H9 (cell line): Measurements from ENCODE around the gene MAML3. TPM values are rescaled to one million over a fixed set of nuclear protein-coding genes. Genes with fewer than 3 reads are reported as not detected.

Experiments
- DNase-seq: peaks from one replicate; pipeline ENCODE4 v3.0.0-alpha.2; 2017
- H2AFZ ChIP-seq: one replicate; pipeline ENCODE4 v1.6.1; 2013; ENCODE audit warnings: mild to moderate bottlenecking, low read length, control low read depth, moderate library complexity
- H2AK5ac ChIP-seq: 2 replicates; pipeline ENCODE4 v1.6.1; 2013; ENCODE audit warnings: low read length, control low read depth, mixed read lengths; ENCODE audit not compliant: insufficient read length
- H2BK120ac ChIP-seq: one replicate; pipeline ENCODE4 v1.6.1; 2013; ENCODE audit warnings: low read depth, mild to moderate bottlenecking, low read length, control low read depth, inconsistent platforms; ENCODE audit not compliant: poor library complexity, severe bottlenecking
- H2BK12ac ChIP-seq: 2 replicates; pipeline ENCODE4 v1.6.1; 2013; ENCODE audit warnings: low read length, control low read depth, mixed read lengths, low read depth; ENCODE audit not compliant: insufficient read length
- H2BK15ac ChIP-seq: 2 replicates; pipeline ENCODE4 v1.6.1; 2013; ENCODE audit warnings: low read depth, low read length, control low read depth
- H2BK20ac ChIP-seq: one replicate; pipeline ENCODE4 v1.6.1; 2013; ENCODE audit warnings: low read depth, mild to moderate bottlenecking, low read length, control low read depth, inconsistent platforms; ENCODE audit not compliant: poor library complexity, severe bottlenecking
- H2BK5ac ChIP-seq: 2 replicates; pipeline ENCODE4 v1.6.1; 2013; ENCODE audit warnings: low read length, control low read depth, mixed read lengths; ENCODE audit not compliant: insufficient read length
- H3K14ac ChIP-seq: 2 replicates; pipeline ENCODE4 v1.6.1; 2013; ENCODE audit warnings: low read length, control low read depth; ENCODE audit not compliant: insufficient read depth
- H3K18ac ChIP-seq: 2 replicates; pipeline ENCODE4 v1.6.1; 2013; ENCODE audit warnings: low read depth, mild to moderate bottlenecking, mixed read lengths, low read length, control low read depth; ENCODE audit not compliant: insufficient read length
- H3K23ac ChIP-seq: 2 replicates; pipeline ENCODE4 v1.6.1; 2013; ENCODE audit warnings: low read length, control low read depth, mixed read lengths, low read depth; ENCODE audit not compliant: insufficient read length
- H3K23me2 ChIP-seq: 2 replicates; pipeline ENCODE4 v1.6.1; 2013; ENCODE audit warnings: low read depth, mild to moderate bottlenecking, mixed read lengths, low read length, control low read depth; ENCODE audit not compliant: insufficient read length, poor library complexity, severe bottlenecking
- H3K27ac ChIP-seq: 2 replicates; pipeline ENCODE4 v1.5.1; 2013; ENCODE audit warnings: low read length, control low read depth, mixed read lengths, low read depth; ENCODE audit not compliant: insufficient read length
- H3K27me3 ChIP-seq: 2 replicates; pipeline ENCODE4 v1.6.1; 2013; ENCODE audit warnings: low read length, control low read depth, inconsistent platforms; ENCODE audit not compliant: insufficient read depth
- H3K4ac ChIP-seq: 2 replicates; pipeline ENCODE4 v1.6.1; 2013; ENCODE audit warnings: low read depth, mild to moderate bottlenecking, control low read depth, inconsistent platforms, low read length, moderate library complexity
- H3K4me1 ChIP-seq: 2 replicates; pipeline ENCODE4 v1.6.1; 2013; ENCODE audit warnings: low read length, control low read depth, inconsistent platforms; ENCODE audit not compliant: insufficient read depth
- H3K4me2 ChIP-seq: 2 replicates; pipeline ENCODE4 v1.6.1; 2013; ENCODE audit warnings: low read length, control low read depth, mixed read lengths; ENCODE audit not compliant: insufficient read length, insufficient read depth
- H3K56ac ChIP-seq: 2 replicates; pipeline ENCODE4 v1.6.1; 2013; ENCODE audit warnings: low read depth, mild to moderate bottlenecking, mixed read lengths, low read length, control low read depth; ENCODE audit not compliant: insufficient read length
- H3K79me1 ChIP-seq: 2 replicates; pipeline ENCODE4 v1.6.1; 2013; ENCODE audit warnings: low read depth, mild to moderate bottlenecking, moderate library complexity, low read length, control low read depth, inconsistent platforms; ENCODE audit not compliant: insufficient read depth, poor library complexity, severe bottlenecking
- H3K79me2 ChIP-seq: 2 replicates; pipeline ENCODE4 v1.6.1; 2013; ENCODE audit warnings: low read length, control low read depth, inconsistent platforms; ENCODE audit not compliant: insufficient read depth
- H3K9ac ChIP-seq: 2 replicates; pipeline ENCODE4 v1.6.1; 2013; ENCODE audit warnings: low read length, control low read depth, mixed read lengths; ENCODE audit not compliant: insufficient read length; ENCODE audit errors: extremely low read depth
- H3K9me3 ChIP-seq: one replicate; pipeline ENCODE4 v1.6.1; 2013; ENCODE audit warnings: low read depth, low read length, inconsistent platforms; ENCODE audit not compliant: control insufficient read depth
- H3T11ph ChIP-seq: one replicate; pipeline ENCODE4 v1.6.1; 2013; ENCODE audit warnings: mild to moderate bottlenecking, low read length, control low read depth, inconsistent platforms
- H4K20me1 ChIP-seq: one replicate; pipeline ENCODE4 v1.6.1; 2013; ENCODE audit not compliant: control insufficient read depth, insufficient read length, insufficient read depth
- H4K5ac ChIP-seq: 2 replicates; pipeline ENCODE4 v1.6.1; 2013; ENCODE audit warnings: low read depth, mild to moderate bottlenecking, mixed read lengths, low read length, control low read depth; ENCODE audit not compliant: insufficient read length
- H4K8ac ChIP-seq: replicated peaks from 2 replicates; pipeline ENCODE4 v1.6.1; 2013; ENCODE audit warnings: low read length, control low read depth, mixed read lengths, low read depth; ENCODE audit not compliant: insufficient read length
- H4K91ac ChIP-seq: 2 replicates; pipeline ENCODE4 v1.6.1; 2013; ENCODE audit warnings: low read depth, mild to moderate bottlenecking, moderate library complexity, mixed read lengths, low read length, control low read depth; ENCODE audit not compliant: insufficient read length
- H3K27ac Mint-ChIP-seq, 3 experiments: 2 replicates in 2 of 3; 3 replicates in 1 of 3; pipeline ENCODE4 v1.8.0; 2020 to 2021; ENCODE audit warnings: mixed read lengths in 3 of 3, mild to moderate bottlenecking in 1 of 3, moderate library complexity in 1 of 3
- H3K27me3 Mint-ChIP-seq: 2 replicates; pipeline ENCODE4 v1.8.0; 2021; ENCODE audit warnings: low read depth, mild to moderate bottlenecking, moderate library complexity, mixed read lengths
- H3K36me3 Mint-ChIP-seq, 3 experiments: 2 replicates in 2 of 3; 3 replicates in 1 of 3; pipeline ENCODE4 v1.8.0; 2020 to 2021; ENCODE audit warnings: low read depth in 3 of 3, mixed read lengths in 3 of 3; ENCODE audit not compliant: insufficient read depth in 1 of 3
- H3K4me1 Mint-ChIP-seq, 2 experiments: 2 replicates each; pipeline ENCODE4 v1.8.0; 2020; ENCODE audit warnings: mixed read lengths in 2 of 2
- H3K4me3 Mint-ChIP-seq, 2 experiments: 2 replicates in 1 of 2; 3 replicates in 1 of 2; pipeline ENCODE4 v1.8.0; 2020 to 2021; ENCODE audit warnings: mild to moderate bottlenecking in 2 of 2, mixed read lengths in 2 of 2, moderate library complexity in 1 of 2
- H3K9me3 Mint-ChIP-seq, 2 experiments: 2 replicates in 1 of 2; 3 replicates in 1 of 2; pipeline ENCODE4 v1.8.0; 2020; ENCODE audit warnings: mild to moderate bottlenecking in 2 of 2, mixed read lengths in 2 of 2, moderate library complexity in 1 of 2
- CTCF ChIP-seq: fragments of 200-600 bp; sonication (generic); conservative IDR thresholded peaks from 3 replicates; pipeline ENCODE4 v1.8.0; 2021; ENCODE audit warnings: antibody characterized with exemption, mild to moderate bottlenecking
- WGBS: extraction: QIAGEN DNeasy Blood & Tissue Kit; methylation state at CpG from one replicate; pipeline ENCODE4 v1.1.7; 2013; ENCODE audit warnings: missing lambda C conversion rate, low lambda C conversion rate, mixed read lengths; ENCODE audit not compliant: insufficient read length; ENCODE audit errors: extremely low coverage; 5-methylcytosine and 5-hydroxymethylcytosine counted together
- total RNA-seq: library from RNA; stranded (reverse); gene quantifications from 2 replicates; pipeline ENCODE4 v1.2.1, GENCODE V29; 2021

Gene MAML3
- total RNA-seq, 1 experiment from 2014 or later: 3.9 TPM

- no peak overlapping the region for H2BK15ac ChIP-seq
- no peak overlapping the region for H3K4me3 Mint-ChIP-seq
- no peak for DNase-seq
- no peak overlapping the region for H3K18ac ChIP-seq
- no peaks in the 10 kb centered on the region for H3K79me1 ChIP-seq
- no peak overlapping the region for H2BK120ac ChIP-seq
- H3K27me3 Mint-ChIP-seq: no peaks in the 10 kb centered on the region
- no peak overlapping the region for H2BK20ac ChIP-seq
- no peaks in the 10 kb centered on the region for H3K23me2 ChIP-seq
- no peaks in the 10 kb centered on the region for H3K9me3 Mint-ChIP-seq
- no peak overlapping the region for H4K91ac ChIP-seq
- H3K4me1 ChIP-seq: peaks cover 2% of the 10 kb centered on the region; the same call in 1 of the 2 replicates
- no peaks in the 10 kb centered on the region for H3K27me3 ChIP-seq
- H3K23ac ChIP-seq: no peak overlapping the region
- no peak overlapping the region for H3K27ac ChIP-seq
- no peak overlapping the region for H2BK12ac ChIP-seq
- H3K4me2 ChIP-seq: no peak overlapping the region
- no peaks in the 10 kb centered on the region for H3K9me3 ChIP-seq
- H2BK5ac ChIP-seq: no peak overlapping the region
- H3T11ph ChIP-seq: no peak overlapping the region
- no peak overlapping the region for H3K14ac ChIP-seq
- TF ChIP-seq CTCF: no peak
- WGBS: no CpG with 5 or more reads among the region's 2 CpGs
- H2AFZ ChIP-seq: no peak overlapping the region
- H3K9ac ChIP-seq: no peak overlapping the region
- H3K4ac ChIP-seq: no peak overlapping the region
- no peak overlapping the region for H2AK5ac ChIP-seq
- H3K56ac ChIP-seq: no peak overlapping the region
- no peak overlapping the region for H4K8ac ChIP-seq
- H3K79me2 ChIP-seq: no peaks in the 10 kb centered on the region
- H3K27ac Mint-ChIP-seq: no peak overlapping the region
- no peaks in the 10 kb centered on the region for H3K36me3 Mint-ChIP-seq
- H4K5ac ChIP-seq: no peak overlapping the region
- no peaks in the 10 kb centered on the region for H4K20me1 ChIP-seq
- peaks cover 11 to 17% of the 10 kb centered on the region in 2 experiments for H3K4me1 Mint-ChIP-seq
Observed at GRCh38 chr4:139938414-139938813, 215.6 kb downstream of the MAML3 start.
